ENCODE measurements around the gene PTPRD. TPM values are rescaled to one million over a fixed set of nuclear protein-coding genes. Genes with fewer than 3 reads are reported as not detected.

PTPRD gene
- total RNA-seq, 1 donor from 2014 or later = 6.9 TPM

GRCh38 chr9:8389531-8389930 lies 2223.3 kb downstream of the PTPRD start:
- Histone ChIP-seq H3K4me3 (no peak overlapping the region), H3K9me3 (no peaks in the 10 kb centered on the region), H3K36me3 (no peaks in the 10 kb centered on the region), H3K27ac (no peak overlapping the region), H3K27me3 (no peaks in the 10 kb centered on the region), H3K4me1 (no peaks in the 10 kb centered on the region)
- intact Hi-C loops (cut with DNase I) = no loop called here
- TF ChIP-seq, protein P1, sequence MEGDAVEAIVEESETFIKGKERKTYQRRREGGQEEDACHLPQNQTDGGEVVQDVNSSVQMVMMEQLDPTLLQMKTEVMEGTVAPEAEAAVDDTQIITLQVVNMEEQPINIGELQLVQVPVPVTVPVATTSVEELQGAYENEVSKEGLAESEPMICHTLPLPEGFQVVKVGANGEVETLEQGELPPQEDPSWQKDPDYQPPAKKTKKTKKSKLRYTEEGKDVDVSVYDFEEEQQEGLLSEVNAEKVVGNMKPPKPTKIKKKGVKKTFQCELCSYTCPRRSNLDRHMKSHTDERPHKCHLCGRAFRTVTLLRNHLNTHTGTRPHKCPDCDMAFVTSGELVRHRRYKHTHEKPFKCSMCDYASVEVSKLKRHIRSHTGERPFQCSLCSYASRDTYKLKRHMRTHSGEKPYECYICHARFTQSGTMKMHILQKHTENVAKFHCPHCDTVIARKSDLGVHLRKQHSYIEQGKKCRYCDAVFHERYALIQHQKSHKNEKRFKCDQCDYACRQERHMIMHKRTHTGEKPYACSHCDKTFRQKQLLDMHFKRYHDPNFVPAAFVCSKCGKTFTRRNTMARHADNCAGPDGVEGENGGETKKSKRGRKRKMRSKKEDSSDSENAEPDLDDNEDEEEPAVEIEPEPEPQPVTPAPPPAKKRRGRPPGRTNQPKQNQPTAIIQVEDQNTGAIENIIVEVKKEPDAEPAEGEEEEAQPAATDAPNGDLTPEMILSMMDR (IDR thresholded peaks at IDR 0.05) = no peak
- no peak for DNase-seq (ENCODE audit: low spot score in 2 of 2)

DNA sequence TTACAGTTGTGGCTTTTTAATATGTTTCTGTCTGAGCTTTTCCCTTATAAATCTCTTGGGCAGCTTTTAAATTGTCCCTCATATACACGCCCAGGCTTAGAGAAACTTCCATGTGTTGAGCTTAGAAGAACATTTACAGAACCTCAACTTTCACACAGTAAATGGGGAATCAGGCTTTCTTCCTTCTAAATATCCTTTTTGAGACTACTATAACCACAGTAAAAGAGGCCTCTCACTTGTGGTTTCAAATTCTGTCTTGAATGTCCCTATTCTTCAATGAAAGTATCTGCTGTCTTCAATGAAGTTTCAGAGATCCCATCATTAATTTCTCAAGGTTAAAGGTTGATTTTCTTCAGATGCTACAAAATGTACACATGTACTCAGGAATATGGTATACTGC lies 2224.7 kb downstream of the PTPRD start:
- no peak for DNase-seq (ENCODE audit: low spot score in 2 of 2)
- Histone ChIP-seq H3K27ac (no peak overlapping the region), H3K4me3 (no peak overlapping the region), H3K9me3 (no peaks in the 10 kb centered on the region), H3K4me1 (no peaks in the 10 kb centered on the region), H3K27me3 (no peaks in the 10 kb centered on the region), H3K36me3 (no peaks in the 10 kb centered on the region)
- intact Hi-C loops (cut with DNase I) = no loop called here
- TF ChIP-seq, protein P1 (IDR thresholded peaks at IDR 0.05) = no peak

DNA sequence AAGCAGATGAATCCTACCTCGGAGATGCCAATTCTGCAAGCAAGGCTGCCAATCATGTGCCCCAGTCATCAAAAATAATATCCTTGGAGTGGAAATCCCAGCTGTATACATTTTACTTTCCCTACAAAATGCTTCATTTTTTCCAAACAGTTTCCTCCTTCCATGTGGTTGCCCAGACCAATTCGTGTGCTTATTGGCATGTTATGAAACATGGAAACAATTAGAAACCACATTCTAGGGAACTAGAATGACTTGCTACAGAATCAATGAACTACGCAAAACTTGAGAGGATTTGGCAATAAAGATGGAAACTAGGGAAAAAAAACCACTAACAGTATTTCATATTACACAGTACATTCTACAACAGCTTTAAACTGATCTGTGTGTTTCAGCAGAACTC lies 2228.7 kb downstream of the PTPRD start:
- no peak overlapping the region for H3K27ac ChIP-seq
- H3K4me3 ChIP-seq = no peak overlapping the region
- no peaks in the 10 kb centered on the region for H3K27me3 ChIP-seq
- H3K4me1 ChIP-seq = peaks cover 0 to 5% of the 10 kb centered on the region in 2 donors
- H3K9me3 ChIP-seq = no peaks in the 10 kb centered on the region
- TF ChIP-seq, protein P1 (IDR thresholded peaks at IDR 0.05) = no peak
- H3K36me3 ChIP-seq = no peaks in the 10 kb centered on the region
- no peak for DNase-seq (ENCODE audit: low spot score in 2 of 2)
- intact Hi-C loops (cut with DNase I) = no loop called here

- Histone ChIP-seq H3K27me3 (no peaks in the 10 kb centered on the region), H3K4me1 (peaks cover 0 to 5% of the 10 kb centered on the region in 2 donors), H3K9me3 (no peaks in the 10 kb centered on the region), H3K27ac (peak overlapping the region in 1 of 2 donors; percentile 19), H3K4me3 (no peak overlapping the region), H3K36me3 (no peaks in the 10 kb centered on the region)
- DNase-seq (ENCODE audit: low spot score in 2 of 2) = no peak
- TF ChIP-seq, protein P1 (IDR thresholded peaks at IDR 0.05) = no peak
- intact Hi-C loops (cut with DNase I) = no loop called here
Measured at GRCh38 chr9:8382777-8383527, 2229.8 kb downstream of the PTPRD start.

DNA sequence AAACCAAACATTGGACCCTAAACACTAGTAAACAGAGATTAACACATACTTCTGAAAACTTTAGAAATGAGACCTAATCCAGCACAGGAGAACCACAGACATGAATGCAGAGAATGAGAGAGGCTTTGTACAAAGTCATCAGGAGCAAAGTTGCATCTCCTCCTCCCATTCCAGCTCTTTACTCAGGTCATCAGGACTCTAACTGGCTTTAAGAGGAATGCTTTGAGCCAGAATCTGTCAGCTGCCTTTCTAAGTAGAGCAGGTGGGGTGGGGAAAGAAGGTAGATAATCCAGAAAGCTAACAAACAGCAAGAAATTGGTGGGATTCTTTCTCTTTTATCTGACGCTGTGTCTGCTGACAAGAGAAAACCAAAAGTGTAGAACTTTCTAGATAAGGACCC lies 2230.5 kb downstream of the PTPRD start:
- no peaks in the 10 kb centered on the region for H3K36me3 ChIP-seq
- H3K9me3 ChIP-seq = no peaks in the 10 kb centered on the region
- intact Hi-C loops (cut with DNase I) = no loop called here
- no peak overlapping the region for H3K4me3 ChIP-seq
- no peak for DNase-seq (ENCODE audit: low spot score in 2 of 2)
- TF ChIP-seq, protein P1 (IDR thresholded peaks at IDR 0.05) = no peak
- H3K27me3 ChIP-seq = no peaks in the 10 kb centered on the region
- H3K27ac ChIP-seq = peak overlapping the region; percentile 9 to 19
- peaks cover 0 to 5% of the 10 kb centered on the region in 2 donors for H3K4me1 ChIP-seq
